IPS-20b (cell line): ENCODE data around the gene PARVB.

Experiments
- H3K27ac ChIP-seq: one replicate; pipeline ENCODE4 v1.5.1; 2013; ENCODE audit warnings: low read length
- H3K27me3 ChIP-seq: 2 replicates; pipeline ENCODE4 v1.6.1; 2013; ENCODE audit warnings: mild to moderate bottlenecking, low read length, inconsistent platforms; ENCODE audit not compliant: insufficient read depth
- H3K36me3 ChIP-seq: 2 replicates; pipeline ENCODE4 v1.6.1; 2013; ENCODE audit warnings: low read depth, mild to moderate bottlenecking, inconsistent platforms, low read length, moderate library complexity; ENCODE audit not compliant: insufficient read depth
- H3K4me1 ChIP-seq: 2 replicates; pipeline ENCODE4 v1.6.1; 2013; ENCODE audit warnings: mild to moderate bottlenecking, control low read depth, inconsistent platforms, low read length, moderate library complexity; ENCODE audit not compliant: insufficient read depth
- H3K4me3 ChIP-seq: 2 replicates; pipeline ENCODE4 v1.5.1; 2013; ENCODE audit warnings: mild to moderate bottlenecking, low read length, inconsistent platforms
- H3K9ac ChIP-seq: 2 replicates; pipeline ENCODE4 v1.6.1; 2013; ENCODE audit warnings: low read depth, mild to moderate bottlenecking, inconsistent platforms, low read length, moderate library complexity
- H3K9me3 ChIP-seq: 2 replicates; pipeline ENCODE4 v1.6.1; 2013; ENCODE audit warnings: mild to moderate bottlenecking, low read depth, low read length, inconsistent platforms; ENCODE audit not compliant: insufficient read depth

The PARVB gene

DNA sequence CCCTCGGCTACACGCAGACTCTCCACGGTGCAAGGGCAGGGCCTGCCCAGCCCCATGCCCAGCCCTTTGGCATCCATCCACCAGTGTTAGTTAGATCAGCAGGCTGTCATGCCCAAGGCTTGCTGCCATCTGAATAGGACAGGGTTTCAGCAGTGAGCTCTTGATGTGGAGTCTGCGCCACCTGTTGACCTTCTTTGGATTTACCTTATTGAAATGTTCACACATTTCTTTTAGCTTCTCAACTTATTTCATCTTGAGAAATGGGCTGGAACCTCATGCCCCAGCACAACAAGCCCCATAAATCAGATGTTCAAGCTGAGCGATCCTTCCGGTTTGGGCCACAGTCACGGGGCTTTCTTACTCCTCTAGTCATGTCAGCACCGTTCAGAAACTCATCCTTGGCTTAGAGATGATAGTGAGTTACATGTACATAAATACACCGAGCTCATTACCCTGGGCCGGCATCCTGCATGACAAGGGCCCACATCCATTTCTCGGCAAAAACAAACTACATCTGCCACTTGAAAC is 61.7 kb downstream of the PARVB start:
- Histone ChIP-seq H3K9me3 (no peaks in the 10 kb centered on the region), H3K27me3 (no peaks in the 10 kb centered on the region), H3K4me1 (peaks cover 6% of the 10 kb centered on the region; the same call in 1 of the 2 replicates), H3K4me3 (no peak overlapping the region), H3K27ac (no peak overlapping the region), H3K36me3 (no peaks in the 10 kb centered on the region), H3K9ac (no peak overlapping the region)

DNA sequence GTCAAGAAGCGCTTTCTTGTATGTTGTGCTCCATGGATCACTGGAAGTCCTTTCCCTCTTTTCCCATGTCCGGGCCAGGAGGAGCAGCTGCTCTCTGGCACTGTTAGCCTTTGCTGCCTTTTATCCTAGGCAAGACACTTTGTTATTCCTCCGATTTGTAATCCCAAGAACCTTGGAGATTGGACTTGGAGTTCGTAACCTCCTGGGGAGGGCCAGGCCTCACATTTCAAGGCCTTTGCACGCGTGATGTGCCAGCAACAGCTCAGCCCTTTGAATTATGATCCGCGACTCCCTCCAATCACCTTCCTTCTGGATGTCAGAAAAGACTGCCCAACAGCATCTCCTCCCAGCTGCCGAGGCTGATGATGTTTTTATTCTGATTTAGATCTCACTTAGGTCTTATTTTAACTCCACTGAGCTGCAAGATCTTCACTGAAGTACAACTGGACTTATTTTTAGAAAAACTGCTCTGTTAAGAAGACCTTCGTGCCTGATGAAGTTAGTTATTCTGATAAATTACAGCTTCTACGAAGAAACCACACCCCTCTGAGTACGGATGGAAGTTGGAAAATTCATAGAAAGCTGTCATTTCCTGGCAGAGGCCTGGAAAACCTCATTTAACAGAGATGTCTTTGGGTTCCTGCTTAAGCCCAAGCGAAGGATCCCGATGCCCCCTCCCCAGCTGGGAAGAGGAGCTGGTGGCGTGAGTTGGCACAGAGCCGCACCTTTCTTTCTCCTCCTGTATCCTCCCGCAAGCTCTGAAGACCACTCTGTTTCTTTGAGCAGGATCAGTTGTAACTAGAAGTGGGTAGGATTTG is 62.4 kb downstream of the PARVB start:
- H3K4me3 ChIP-seq: no peak overlapping the region
- peaks cover 6% of the 10 kb centered on the region; the same call in 1 of the 2 replicates for H3K4me1 ChIP-seq
- H3K36me3 ChIP-seq: no peaks in the 10 kb centered on the region
- no peaks in the 10 kb centered on the region for H3K9me3 ChIP-seq
- no peak overlapping the region for H3K9ac ChIP-seq
- no peak overlapping the region for H3K27ac ChIP-seq
- H3K27me3 ChIP-seq: no peaks in the 10 kb centered on the region

DNA sequence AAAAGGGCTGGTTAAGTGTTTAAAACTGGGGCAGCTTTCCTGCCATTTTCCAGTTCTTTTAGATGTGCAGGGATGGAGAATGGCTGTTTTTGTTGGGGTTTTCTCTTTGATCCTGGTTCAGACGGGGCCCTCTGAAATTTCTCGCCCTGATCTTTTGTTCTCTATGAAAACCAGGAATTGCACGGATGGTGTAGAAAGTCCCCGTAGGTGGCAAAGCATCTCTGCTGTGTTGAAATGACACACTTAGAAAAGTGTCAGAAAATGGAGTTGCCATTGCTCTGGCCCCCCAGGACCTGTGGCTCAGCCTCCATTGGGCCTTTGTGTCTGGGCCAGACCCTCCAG is 63.0 kb downstream of the PARVB start:
- H3K27ac ChIP-seq: no peak overlapping the region

DNA sequence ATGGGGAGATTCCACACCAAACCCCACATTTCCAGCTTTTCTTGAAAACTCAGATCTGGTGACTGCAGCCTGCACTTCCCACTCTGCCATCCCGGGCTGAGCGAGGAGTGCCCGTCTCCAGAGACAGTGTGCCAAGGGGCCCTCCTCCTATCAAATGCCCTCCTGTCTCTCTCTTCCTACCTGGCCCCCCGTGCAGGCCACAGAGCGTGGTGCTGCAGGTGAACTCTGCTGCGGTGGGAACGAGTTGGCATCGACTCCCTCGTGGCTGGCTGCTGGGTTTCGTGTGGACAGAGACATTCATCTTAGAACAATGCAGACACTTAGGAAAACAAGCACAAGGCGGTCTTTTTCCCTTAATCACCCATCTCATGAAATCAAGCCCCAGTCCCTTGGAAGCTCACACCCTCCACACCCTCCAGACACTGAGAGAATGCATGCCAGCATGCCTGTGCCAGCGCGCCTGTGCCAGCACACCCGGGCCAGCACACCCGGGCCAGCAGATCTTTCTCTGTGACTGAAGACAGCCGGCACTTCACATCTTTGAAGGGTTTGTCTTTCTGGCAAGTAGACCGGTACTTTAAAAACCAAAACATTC is 65.0 kb downstream of the PARVB start:
- no peaks in the 10 kb centered on the region for H3K36me3 ChIP-seq
- H3K9me3 ChIP-seq: no peaks in the 10 kb centered on the region
- no peaks in the 10 kb centered on the region for H3K4me1 ChIP-seq
- no peak overlapping the region for H3K4me3 ChIP-seq
- H3K9ac ChIP-seq: no peak overlapping the region
- H3K27me3 ChIP-seq: no peaks in the 10 kb centered on the region
- H3K27ac ChIP-seq: no peak overlapping the region

More for the DNA sequence above, 63.0 kb downstream of the PARVB start:
- no peaks in the 10 kb centered on the region for H3K36me3 ChIP-seq
- peaks cover 3% of the 10 kb centered on the region; the same call in 1 of the 2 replicates for H3K4me1 ChIP-seq
- H3K9ac ChIP-seq: no peak overlapping the region
- no peaks in the 10 kb centered on the region for H3K9me3 ChIP-seq
- no peaks in the 10 kb centered on the region for H3K27me3 ChIP-seq
- no peak overlapping the region for H3K4me3 ChIP-seq

DNA sequence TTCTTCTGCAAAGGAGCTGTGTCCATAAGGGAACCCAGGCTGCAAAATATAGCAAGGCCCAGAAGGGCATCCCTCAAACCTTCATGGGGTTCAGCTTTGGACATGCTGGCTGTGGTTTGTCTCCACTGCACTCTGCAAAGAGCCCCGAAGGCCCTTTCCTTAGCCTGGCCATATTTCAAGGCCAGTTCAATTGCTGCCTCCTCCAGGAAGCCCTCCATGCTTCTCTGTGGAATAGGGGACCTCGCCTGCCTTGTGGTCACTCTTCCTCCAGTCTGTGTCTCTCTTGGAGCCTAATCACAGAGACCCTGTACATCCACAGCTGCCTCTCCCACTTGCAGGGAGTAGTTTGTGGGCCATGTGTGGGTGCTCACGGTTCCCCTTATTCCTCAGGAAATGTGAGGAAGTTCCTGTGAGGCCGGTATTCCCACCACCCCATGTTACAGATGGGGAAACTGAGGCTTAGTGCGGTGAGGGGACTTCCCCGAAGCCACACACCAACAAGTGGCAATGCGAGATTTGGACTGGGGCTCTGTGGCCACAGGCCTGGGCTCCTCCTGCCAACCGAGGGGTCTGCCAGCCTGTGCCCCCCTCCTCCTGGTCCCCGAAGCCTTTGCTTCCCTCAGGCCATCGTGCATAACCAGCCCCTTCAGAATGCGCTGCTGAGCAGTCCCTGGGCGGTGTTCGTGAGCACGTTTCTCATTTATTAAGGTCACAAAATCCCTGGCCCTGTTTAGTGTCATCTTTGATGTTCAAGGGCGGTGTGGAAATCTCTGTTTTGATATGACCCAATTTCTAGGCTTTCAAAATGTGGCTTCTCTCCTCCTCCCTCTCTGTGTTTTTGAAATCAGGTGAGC is 65.8 kb downstream of the PARVB start:
- no peak overlapping the region for H3K9ac ChIP-seq

DNA sequence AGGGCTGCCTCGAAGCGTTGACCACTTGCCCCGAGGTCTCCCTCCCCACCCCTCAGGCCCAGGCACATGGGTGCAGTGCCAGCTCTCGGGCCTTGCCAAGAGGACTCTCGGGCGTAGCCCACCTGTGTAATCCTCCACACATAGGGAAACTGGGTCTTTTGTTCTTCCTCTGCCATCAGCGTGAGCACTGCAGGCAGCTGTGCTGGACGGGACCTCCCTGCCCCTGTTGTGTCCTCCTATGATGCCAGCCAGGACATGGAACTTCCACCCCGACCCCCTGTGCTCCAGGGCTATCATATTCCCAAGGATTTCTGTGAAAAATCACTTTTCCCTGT is 66.4 kb downstream of the PARVB start:
- Histone ChIP-seq H3K27me3 (no peaks in the 10 kb centered on the region), H3K9me3 (no peaks in the 10 kb centered on the region), H3K4me1 (no peaks in the 10 kb centered on the region), H3K36me3 (no peaks in the 10 kb centered on the region), H3K27ac (no peak overlapping the region), H3K4me3 (no peak overlapping the region), H3K9ac (no peak overlapping the region)

More for the DNA sequence above, 65.8 kb downstream of the PARVB start:
- Histone ChIP-seq H3K4me1 (no peaks in the 10 kb centered on the region), H3K36me3 (no peaks in the 10 kb centered on the region), H3K27ac (no peak overlapping the region), H3K4me3 (no peak overlapping the region), H3K27me3 (no peaks in the 10 kb centered on the region), H3K9me3 (no peaks in the 10 kb centered on the region)

DNA sequence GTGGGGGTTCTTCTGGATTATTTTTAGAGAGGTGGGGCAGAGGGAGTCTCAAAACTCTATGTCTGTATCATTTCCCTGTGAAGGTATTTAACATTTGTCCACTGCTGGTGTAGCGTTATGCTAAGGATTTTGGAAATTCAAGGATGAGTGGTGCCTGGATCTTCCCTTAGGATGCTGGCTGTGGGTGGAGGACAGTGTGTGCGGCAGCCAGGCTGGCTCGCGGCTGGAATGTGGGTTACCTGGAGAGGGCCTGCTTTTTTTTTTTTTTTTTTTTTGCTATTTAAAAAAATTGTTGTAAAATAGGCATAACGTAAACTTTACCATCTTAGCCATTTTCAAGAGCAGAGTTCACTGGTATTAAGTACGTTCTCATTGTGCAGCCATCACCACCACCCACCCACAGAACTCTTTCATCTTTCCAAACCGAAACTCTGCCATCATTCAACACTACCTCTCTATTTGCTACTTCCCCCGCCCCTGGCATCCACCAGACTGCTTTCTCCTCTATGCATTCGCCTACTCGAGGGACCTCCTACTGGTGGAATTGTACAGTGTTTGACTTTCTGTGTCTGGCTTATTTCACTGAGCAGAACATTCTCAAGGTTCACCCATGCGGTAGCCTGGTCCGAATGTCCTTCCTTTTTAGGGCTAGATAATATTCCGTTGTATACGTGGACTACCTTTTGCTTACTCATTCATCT is 67.1 kb downstream of the PARVB start:
- Histone ChIP-seq H3K27ac (no peak overlapping the region), H3K36me3 (no peaks in the 10 kb centered on the region), H3K4me3 (no peak overlapping the region), H3K9me3 (no peaks in the 10 kb centered on the region), H3K9ac (no peak overlapping the region), H3K4me1 (no peaks in the 10 kb centered on the region), H3K27me3 (no peaks in the 10 kb centered on the region)

DNA sequence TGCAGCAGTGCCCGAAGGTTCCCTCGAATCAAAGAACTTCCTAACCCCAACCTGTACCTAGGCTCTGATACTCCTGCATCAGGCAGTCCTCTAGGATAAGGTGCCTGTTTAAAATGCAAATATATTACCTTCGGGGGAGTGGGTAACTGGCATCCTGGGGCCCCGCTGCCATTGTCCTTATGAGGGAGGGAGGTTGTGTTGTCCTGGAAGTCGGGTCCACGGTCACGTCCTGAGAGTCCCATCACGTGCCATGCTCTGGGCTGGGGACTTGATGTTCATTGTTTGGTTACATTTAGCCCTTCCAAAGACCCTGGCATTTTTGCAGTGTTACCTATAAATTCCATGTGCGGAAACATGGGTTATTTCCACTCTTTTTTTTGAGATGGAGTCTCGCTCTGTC is 67.6 kb downstream of the PARVB start:
- H3K9me3 ChIP-seq: no peaks in the 10 kb centered on the region
- no peaks in the 10 kb centered on the region for H3K27me3 ChIP-seq
- no peaks in the 10 kb centered on the region for H3K4me1 ChIP-seq
- no peaks in the 10 kb centered on the region for H3K36me3 ChIP-seq
- H3K4me3 ChIP-seq: no peak overlapping the region
- H3K27ac ChIP-seq: no peak overlapping the region
- no peak overlapping the region for H3K9ac ChIP-seq

DNA sequence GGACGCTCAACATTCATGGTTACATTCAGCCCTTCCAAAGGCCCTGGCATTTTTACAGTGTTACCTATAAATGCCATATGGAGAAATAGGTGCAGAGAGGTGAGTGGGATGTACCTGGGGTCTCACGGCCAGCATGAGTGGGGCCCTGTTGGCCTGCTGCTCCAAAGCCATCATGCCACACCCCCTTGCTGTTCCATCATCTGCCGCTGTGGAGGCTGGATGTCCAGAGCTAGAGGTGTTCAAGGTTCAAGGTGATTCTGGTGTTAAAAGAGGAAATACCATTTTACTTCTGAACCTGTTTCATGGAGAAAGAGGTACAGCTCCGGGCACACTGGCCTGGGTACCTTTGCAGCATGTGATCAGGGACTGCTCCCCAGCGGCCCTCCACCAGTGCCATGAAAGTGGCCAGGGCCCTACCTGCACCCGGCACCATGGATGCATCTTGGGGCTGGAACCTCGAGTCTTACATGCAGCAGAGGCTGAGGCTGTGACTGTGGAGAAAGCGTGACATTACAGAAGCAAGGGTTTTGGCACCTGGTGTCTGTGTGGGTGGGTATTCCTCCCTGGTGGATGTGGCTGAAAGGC is 68.6 kb downstream of the PARVB start:
- Histone ChIP-seq H3K36me3 (no peaks in the 10 kb centered on the region), H3K4me3 (no peak overlapping the region), H3K9ac (no peak overlapping the region), H3K4me1 (no peaks in the 10 kb centered on the region), H3K9me3 (no peaks in the 10 kb centered on the region), H3K27ac (no peak overlapping the region), H3K27me3 (no peaks in the 10 kb centered on the region)

DNA sequence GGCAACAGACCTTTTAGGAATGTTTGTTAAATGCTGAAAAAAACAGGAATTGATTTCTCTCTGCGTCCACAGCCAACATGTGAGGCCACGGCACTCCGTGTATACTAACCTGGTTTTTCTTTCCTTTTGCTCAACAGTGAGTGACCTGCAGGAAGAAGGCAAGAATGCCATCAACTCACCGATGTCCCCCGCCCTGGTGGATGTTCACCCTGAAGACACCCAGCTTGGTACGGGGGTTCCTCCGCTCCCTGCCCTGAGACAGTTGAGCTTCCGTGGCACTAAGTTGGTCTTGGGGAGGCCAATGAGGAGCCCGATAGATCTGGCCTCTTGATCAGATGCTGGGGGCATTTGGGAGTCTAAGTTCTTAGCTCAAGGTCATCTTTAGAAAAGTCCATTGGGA is 69.7 kb downstream of the PARVB start:
- Histone ChIP-seq H3K9me3 (no peaks in the 10 kb centered on the region), H3K4me1 (no peaks in the 10 kb centered on the region), H3K9ac (no peak overlapping the region), H3K36me3 (no peaks in the 10 kb centered on the region), H3K27ac (no peak overlapping the region), H3K27me3 (no peaks in the 10 kb centered on the region), H3K4me3 (no peak overlapping the region)

DNA sequence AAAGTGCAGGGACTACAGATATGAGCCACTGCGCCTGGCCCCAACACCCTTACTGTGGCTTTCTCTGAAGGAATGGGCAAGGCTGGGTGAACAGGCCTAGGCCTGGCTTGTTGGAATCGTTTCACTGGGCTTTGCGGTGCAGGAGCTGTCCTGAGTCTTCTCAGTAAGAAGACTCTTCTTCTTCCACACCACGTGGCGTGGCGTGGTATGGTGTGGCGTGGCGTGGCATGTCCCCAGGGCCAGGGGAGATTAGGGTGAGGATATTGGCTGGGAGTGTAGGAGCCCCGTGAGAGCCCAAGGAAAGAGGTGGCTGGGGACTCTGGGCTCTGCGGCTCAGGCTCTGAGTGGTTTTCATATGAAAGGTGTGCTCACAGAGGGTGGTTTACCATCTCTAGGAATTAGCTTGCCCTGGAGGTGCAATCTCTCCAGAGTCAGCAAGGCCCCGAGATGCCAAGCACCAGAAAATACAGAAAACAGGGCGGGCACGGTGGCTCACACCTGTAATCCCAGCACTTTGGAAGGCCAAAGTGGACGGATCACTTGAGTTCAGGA is 70.7 kb downstream of the PARVB start:
- no peaks in the 10 kb centered on the region for H3K27me3 ChIP-seq
- no peak overlapping the region for H3K9ac ChIP-seq
- H3K4me3 ChIP-seq: no peak overlapping the region
- no peaks in the 10 kb centered on the region for H3K36me3 ChIP-seq
- H3K27ac ChIP-seq: no peak overlapping the region
- H3K9me3 ChIP-seq: no peaks in the 10 kb centered on the region
- H3K4me1 ChIP-seq: no peaks in the 10 kb centered on the region
